Smooth muscle cell (in vitro differentiated cells): ENCODE data around the gene ARL10. TPM values are rescaled to one million over a fixed set of nuclear protein-coding genes. Genes with fewer than 3 reads are reported as not detected.

Source experiments
- DNase-seq: peaks from one replicate; lab custom pipeline; 2025; ENCODE audit not compliant: unreplicated experiment; lab: John Stamatoyannopoulos, UW
- H2AFZ ChIP-seq: fragments of 200-600 bp; sonication (generic); 2 replicates; pipeline ENCODE4 v1.6.0; 2016; ENCODE audit warnings: antibody characterized with exemption, low read depth, mild to moderate bottlenecking
- H3F3A ChIP-seq: fragments of 200-600 bp; sonication (generic); 2 replicates; pipeline ENCODE4 v1.6.0; 2017; ENCODE audit warnings: antibody characterized with exemption, low read depth
- H3K27ac ChIP-seq: fragments of 200-600 bp; sonication (generic); 2 replicates; pipeline ENCODE4 v1.5.1; 2016; ENCODE audit warnings: low read depth, mild to moderate bottlenecking
- H3K27me3 ChIP-seq: fragments of 200-600 bp; sonication (generic); 2 replicates; pipeline ENCODE4 v1.6.1; 2016; ENCODE audit warnings: low read depth, mild to moderate bottlenecking
- H3K36me3 ChIP-seq: fragments of 200-600 bp; sonication (generic); 2 replicates; pipeline ENCODE4 v1.5.1; 2016; ENCODE audit warnings: low read depth
- H3K4me1 ChIP-seq: fragments of 200-600 bp; sonication (generic); 2 replicates; pipeline ENCODE4 v1.5.1; 2016; ENCODE audit warnings: low read depth
- H3K4me2 ChIP-seq: fragments of 200-600 bp; sonication (generic); 2 replicates; pipeline ENCODE4 v1.6.0; 2016; ENCODE audit warnings: mild to moderate bottlenecking
- H3K4me3 ChIP-seq: fragments of 200-600 bp; sonication (generic); 2 replicates; pipeline ENCODE4 v1.5.1; 2016; ENCODE audit warnings: mild to moderate bottlenecking
- H3K79me2 ChIP-seq: fragments of 200-600 bp; sonication (generic); 2 replicates; pipeline ENCODE4 v1.6.0; 2016; ENCODE audit warnings: low read depth, mild to moderate bottlenecking
- H3K9ac ChIP-seq: fragments of 200-600 bp; sonication (generic); 2 replicates; pipeline ENCODE4 v1.6.0; 2016; ENCODE audit warnings: low read depth
- H3K9me3 ChIP-seq: fragments of 200-600 bp; sonication (generic); replicated peaks from 2 replicates; pipeline ENCODE4 v1.5.1; 2016; ENCODE audit warnings: low read depth
- H4K20me1 ChIP-seq: fragments of 200-600 bp; sonication (generic); 2 replicates; pipeline ENCODE4 v1.6.0; 2016; ENCODE audit warnings: low read depth
- CTCF ChIP-seq: fragments of 200-600 bp; sonication (generic); IDR thresholded peaks from 2 replicates; pipeline ENCODE4 v1.5.1; 2017; ENCODE audit warnings: borderline replicate concordance, mild to moderate bottlenecking, antibody characterized with exemption; ENCODE audit not compliant: insufficient read depth, poor library complexity, severe bottlenecking
- WGBS: methylation state at CpG from one replicate; pipeline ENCODE4 v1.1.7; 2016; ENCODE audit warnings: low lambda C conversion rate; 5-methylcytosine and 5-hydroxymethylcytosine counted together
- polyA plus RNA-seq: library from polyadenylated mRNA; unstranded; fragments of >200 nt; fragmentation: Nextera tagmentation; extraction: Ambion mirVana; gene quantifications from 2 replicates; pipeline ENCODE4 v1.2.1, GENCODE V29; 2016
- total RNA-seq: library from RNA; depleted of rRNA; stranded (reverse); fragments of >200 nt; gene quantifications from 2 replicates; pipeline ENCODE4 v1.2.3, GENCODE V29; 2014

ARL10 gene
- total and polyA plus RNA-seq, 2 experiments from 2014 or later, result 5.6 to 10.7 TPM

- H3K9ac ChIP-seq, result no peak overlapping the region
- H3K4me2 ChIP-seq, result no peak overlapping the region
- no peaks in the 10 kb centered on the region for H3K9me3 ChIP-seq
- WGBS, result 98% methylated on average over 8 of the region's 8 CpGs
- TF ChIP-seq CTCF, result no peak
- no peak overlapping the region for H2AFZ ChIP-seq
- H3K27me3 ChIP-seq, result no peaks in the 10 kb centered on the region
- H3F3A ChIP-seq, result no peaks in the 10 kb centered on the region
- peaks cover 7% of the 10 kb centered on the region for H3K36me3 ChIP-seq
- no peaks in the 10 kb centered on the region for H3K4me1 ChIP-seq
- H3K79me2 ChIP-seq, result peaks cover 28% of the 10 kb centered on the region
- DNase-seq, result no peak
- H3K4me3 ChIP-seq, result no peak overlapping the region
- H4K20me1 ChIP-seq, result peaks cover 70% of the 10 kb centered on the region
- no peak overlapping the region for H3K27ac ChIP-seq
Measured at GRCh38 chr5:176350416-176350815, 14.9 kb upstream of the ARL10 start.

GRCh38 chr5:176352116-176352878, 13.0 kb upstream of the ARL10 start:
- Histone ChIP-seq H3K4me1 (no peaks in the 10 kb centered on the region), H3K4me2 (no peak overlapping the region), H3K4me3 (no peak overlapping the region), H2AFZ (no peak overlapping the region), H3K36me3 (peaks cover 4% of the 10 kb centered on the region), H3K27ac (peak overlapping the region; percentile 7), H3F3A (no peaks in the 10 kb centered on the region), H3K9ac (no peak overlapping the region), H3K79me2 (peaks cover 45% of the 10 kb centered on the region), H3K27me3 (no peaks in the 10 kb centered on the region), H4K20me1 (peaks cover 88% of the 10 kb centered on the region), H3K9me3 (no peaks in the 10 kb centered on the region)
- TF ChIP-seq CTCF, result no peak
- WGBS, result 74% methylated on average over 5 of the region's 5 CpGs
- DNase-seq, result no peak

- Histone ChIP-seq H3K4me1 (no peaks in the 10 kb centered on the region), H3K4me3 (no peak overlapping the region), H3F3A (no peaks in the 10 kb centered on the region), H3K36me3 (no peaks in the 10 kb centered on the region), H3K4me2 (no peak overlapping the region), H3K9me3 (no peaks in the 10 kb centered on the region), H3K79me2 (peaks cover 57% of the 10 kb centered on the region), H2AFZ (no peak overlapping the region), H3K27ac (no peak overlapping the region), H3K9ac (no peak overlapping the region), H4K20me1 (peaks cover 99% of the 10 kb centered on the region), H3K27me3 (no peaks in the 10 kb centered on the region)
- no peak for DNase-seq
- 97% methylated on average over 4 of the region's 4 CpGs for WGBS
- TF ChIP-seq CTCF, result no peak
Measured at GRCh38 chr5:176353533-176353932, 11.8 kb upstream of the ARL10 start.
